NCI-H1092 treated with DMSO at 0.1 percent for 48 hours (cell line): Measurements from ENCODE around the gene CHCHD3.

Experiments used
- DNase-seq: peaks from one replicate; lab custom pipeline; 2025; lab: John Stamatoyannopoulos, UW

CHCHD3 gene

DNA sequence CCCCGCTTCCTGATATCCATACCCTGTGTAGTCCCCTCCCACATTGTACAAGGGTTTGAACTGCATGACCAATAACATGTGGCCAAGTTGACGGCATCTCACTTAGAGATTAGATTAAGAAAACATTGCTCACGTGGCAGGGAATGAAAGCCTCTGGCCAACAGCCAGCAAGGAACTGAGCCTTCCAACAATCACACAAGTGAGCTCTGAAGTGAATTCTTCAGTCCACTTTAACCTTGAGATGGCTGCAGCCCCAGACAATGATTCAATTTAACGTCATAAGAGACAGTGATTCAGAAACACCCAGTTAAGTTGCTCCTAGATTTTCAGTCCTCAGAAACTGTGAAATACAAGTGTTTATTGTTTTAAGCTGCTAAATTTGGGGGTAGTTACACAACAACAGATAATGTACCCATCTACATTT lies 339.7 kb downstream of the CHCHD3 start:
- no peak for DNase-seq

DNA sequence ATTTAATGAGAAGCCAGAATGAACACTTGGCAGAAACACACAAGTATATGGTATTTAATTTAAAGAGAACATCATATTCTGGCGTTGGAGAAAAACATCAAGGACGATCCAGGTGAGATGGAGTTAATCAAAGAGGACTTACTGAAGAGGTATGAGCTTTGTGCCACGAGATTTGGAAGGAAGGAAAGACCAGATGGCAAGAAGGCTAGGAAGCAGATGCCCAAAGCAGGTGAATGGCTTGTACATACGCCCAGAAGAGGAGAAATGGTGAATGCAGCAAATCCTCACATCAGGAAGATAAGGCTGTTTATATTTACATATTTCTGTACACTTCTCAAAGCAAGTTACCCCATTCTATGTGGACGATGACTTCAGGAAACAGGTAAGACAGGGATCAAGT lies 341.7 kb downstream of the CHCHD3 start:
- no peak for DNase-seq

DNA sequence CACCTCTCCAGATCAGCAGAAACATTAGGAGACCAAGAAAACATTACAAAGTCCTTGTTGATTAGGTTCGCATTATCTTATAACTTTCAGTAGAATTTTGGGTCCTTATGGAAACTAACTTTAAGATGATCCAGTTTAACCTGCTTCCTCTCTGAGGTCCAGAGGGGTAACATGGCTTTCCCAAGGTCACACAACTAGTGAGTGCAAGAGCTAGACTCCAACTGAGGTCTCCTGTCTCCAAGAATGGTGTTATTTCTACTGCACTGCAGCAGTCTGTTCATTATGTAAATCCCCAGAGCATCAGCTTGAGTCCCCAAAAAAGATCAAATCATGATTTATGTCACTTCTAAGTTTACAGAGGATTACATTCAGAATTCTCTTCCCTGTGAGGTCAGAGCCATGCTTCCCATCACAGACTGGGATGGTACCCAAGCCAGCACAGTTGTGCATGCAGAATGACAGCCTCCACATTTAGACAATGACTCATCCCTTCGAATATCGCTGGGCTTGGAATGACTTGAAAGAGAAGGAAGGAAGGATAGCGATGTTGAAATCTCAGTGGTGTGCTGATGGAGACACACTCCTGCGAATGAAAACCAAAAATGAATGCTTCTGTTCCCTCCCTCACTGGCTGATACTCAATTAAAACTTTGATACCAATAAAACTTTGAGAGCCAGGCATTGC lies 342.5 kb downstream of the CHCHD3 start:
- no peak for DNase-seq

DNA sequence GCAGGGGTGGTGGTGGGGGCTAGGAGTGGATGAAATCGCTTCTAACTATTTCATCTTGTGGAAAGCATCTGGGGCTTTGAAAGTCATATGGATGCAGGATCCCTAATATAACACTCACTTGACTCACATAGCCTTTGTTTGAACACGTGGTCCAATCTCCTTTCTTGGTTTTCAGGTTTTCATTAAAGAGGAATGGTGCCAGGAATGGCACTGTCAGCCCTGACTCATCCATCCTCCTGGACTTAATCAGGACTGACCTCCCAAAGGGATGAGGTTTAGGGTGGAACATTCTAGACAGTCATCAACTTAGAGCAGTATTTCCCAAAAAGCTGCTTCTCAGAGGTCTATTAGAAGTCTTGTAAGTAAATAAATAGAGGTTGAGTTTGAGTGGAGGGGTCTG lies 343.6 kb downstream of the CHCHD3 start:
- no peak for DNase-seq

DNA sequence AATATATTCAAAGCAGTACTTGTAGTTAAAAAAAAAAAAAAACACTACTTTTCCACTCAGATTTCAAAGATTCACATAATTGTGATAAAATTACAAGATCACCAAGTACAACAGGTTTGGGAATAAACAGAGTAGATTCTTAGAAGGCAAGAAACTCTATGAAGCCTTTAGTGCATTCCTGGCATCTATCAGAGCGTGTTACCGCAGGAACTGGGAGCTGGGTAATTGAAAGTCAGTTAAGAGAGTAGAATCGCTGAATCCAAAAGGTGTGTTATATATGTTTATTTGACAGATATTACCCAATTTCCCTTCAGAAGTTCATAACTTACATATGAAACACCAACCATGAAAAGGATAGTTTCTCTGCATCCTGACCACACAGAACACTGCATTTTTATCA lies 346.4 kb downstream of the CHCHD3 start:
- DNase-seq: no peak
